Activated CD8-positive, alpha-beta memory T cell treated with anti-CD3 and anti-CD28 coated beads, Interleukin-2, amount 10 ng/mL, durations not matched to agents 7 days and 5 days (primary cell): ENCODE data around the gene MCM9. TPM values are rescaled to one million over a fixed set of nuclear protein-coding genes. Genes with fewer than 3 reads are reported as not detected.

Experiments used
- ATAC-seq: fragments of 150-1000 bp; cut with Tn5 transposase; one replicate; pipeline ENCODE4 v1.10.0; 2021; ENCODE audit warnings: moderate library complexity
- CTCF ChIA-PET: fragments of 350-600 bp; sonication (Branson Sonifier 250); formaldehyde crosslinking; loops from one replicate; lab custom pipeline; 2021; ENCODE audit warnings: antibody characterized with exemption; lab: Charles Lee
- DNase-seq: peaks from one replicate; pipeline ENCODE4 v3.0.0-alpha.2; 2020
- H3K27ac Mint-ChIP-seq: one replicate; pipeline ENCODE4 v1.8.0; 2021; ENCODE audit warnings: mild to moderate bottlenecking, mixed read lengths
- H3K27me3 Mint-ChIP-seq: one replicate; pipeline ENCODE4 v1.8.0; 2021; ENCODE audit warnings: mixed read lengths
- H3K36me3 Mint-ChIP-seq: one replicate; pipeline ENCODE4 v1.8.0; 2021; ENCODE audit warnings: mild to moderate bottlenecking, mixed read lengths
- H3K4me1 Mint-ChIP-seq: one replicate; pipeline ENCODE4 v1.8.0; 2021; ENCODE audit warnings: mixed read lengths
- H3K4me3 Mint-ChIP-seq: one replicate; pipeline ENCODE4 v1.8.0; 2021; ENCODE audit warnings: mild to moderate bottlenecking, moderate library complexity, mixed read lengths
- H3K9me3 Mint-ChIP-seq: one replicate; pipeline ENCODE4 v1.8.0; 2022; ENCODE audit warnings: low read depth, mixed read lengths
- total RNA-seq, 2 experiments: library from RNA; stranded (reverse); gene quantifications; one replicate each; pipeline ENCODE4 v1.2.3, GENCODE V29; 2021

Gene MCM9
- total RNA-seq, 2 experiments from 2014 or later, result 19.7 to 25.5 TPM

- H3K4me3 Mint-ChIP-seq, result peak overlapping the region; percentile 82
- no peaks in the 10 kb centered on the region for H3K27me3 Mint-ChIP-seq
- DNase-seq (no peak), ATAC-seq (no peak)
- peaks cover 56% of the 10 kb centered on the region for H3K4me1 Mint-ChIP-seq
- peak overlapping the region; percentile 95 for H3K27ac Mint-ChIP-seq
- H3K9me3 Mint-ChIP-seq, result no peaks in the 10 kb centered on the region
- peaks cover 42% of the 10 kb centered on the region for H3K36me3 Mint-ChIP-seq
- CTCF ChIA-PET, result interaction anchor here (1.0 to 4.2 kb wide), 14 partner anchors 11 to 418 kb away, joined by 3 to 29 read pairs (median 6); partner anchors contain the start of gene MCM9
These were observed 38.4 kb downstream of the MCM9 start for GRCh38 chr6:118896339-118897136.

DNA sequence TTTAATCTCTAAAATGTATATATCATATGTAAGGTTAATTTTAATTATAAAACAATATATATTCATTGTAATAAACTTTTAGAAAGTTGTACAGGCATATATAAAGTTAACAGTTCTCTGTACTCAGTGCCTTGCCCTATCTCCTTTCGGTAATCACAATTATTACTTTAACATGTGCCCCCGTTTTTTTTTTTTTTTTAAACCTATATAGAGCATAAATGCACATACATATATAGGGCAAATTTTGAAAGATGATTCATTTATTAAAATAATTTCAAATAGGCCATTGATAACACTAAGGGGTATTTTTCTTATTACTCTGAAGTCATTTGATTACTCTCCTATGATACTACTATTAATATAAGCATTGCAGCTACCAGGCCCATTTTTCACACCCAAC is 39.1 kb downstream of the MCM9 start:
- DNase-seq, result no peak
- H3K36me3 Mint-ChIP-seq, result peaks cover 36% of the 10 kb centered on the region
- H3K4me1 Mint-ChIP-seq, result peaks cover 57% of the 10 kb centered on the region
- H3K27ac Mint-ChIP-seq, result peak overlapping the region; percentile 95
- CTCF ChIA-PET, result interaction anchor here (1.0 to 4.2 kb wide), 12 partner anchors 11 to 419 kb away, joined by 3 to 29 read pairs (median 7); partner anchors contain the start of genes FAM184A and MCM9
- H3K4me3 Mint-ChIP-seq, result peak overlapping the region; percentile 82
- H3K9me3 Mint-ChIP-seq, result no peaks in the 10 kb centered on the region
- ATAC-seq, result no peak
- no peaks in the 10 kb centered on the region for H3K27me3 Mint-ChIP-seq

DNA sequence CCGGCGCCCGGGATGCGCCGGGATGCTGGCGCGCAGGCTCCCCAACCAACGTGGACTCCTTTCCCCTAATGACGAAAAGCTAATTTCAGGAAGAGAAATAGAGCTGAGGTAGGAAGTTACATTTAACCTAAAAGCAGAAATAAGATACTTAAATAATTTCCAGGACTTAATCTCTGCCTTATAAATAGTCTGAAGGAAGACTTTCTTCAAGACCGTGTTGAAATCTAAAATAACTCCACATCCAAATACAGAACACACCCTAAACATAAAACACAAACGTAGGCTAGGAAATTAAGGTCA is 39.7 kb downstream of the MCM9 start:
- Mint-ChIP-seq H3K36me3 (peaks cover 30% of the 10 kb centered on the region), H3K9me3 (no peaks in the 10 kb centered on the region), H3K27ac (peak overlapping the region; percentile 92), H3K4me1 (peaks cover 55% of the 10 kb centered on the region), H3K27me3 (no peaks in the 10 kb centered on the region), H3K4me3 (peak overlapping the region; percentile 82)
- ATAC-seq (no peak), DNase-seq (no peak)
- CTCF ChIA-PET, result interaction anchor here (1.0 to 4.2 kb wide), 10 partner anchors 28 to 215 kb away, joined by 3 to 29 read pairs (median 4); partner anchors contain the start of genes FAM184A and MCM9

- Mint-ChIP-seq H3K9me3 (no peaks in the 10 kb centered on the region), H3K27ac (peak overlapping the region; percentile 96)
- DNase-seq, result peak; percentile 79
These were observed 40.3 kb downstream of the MCM9 start for GRCh38 chr6:118894425-118895260.

DNA sequence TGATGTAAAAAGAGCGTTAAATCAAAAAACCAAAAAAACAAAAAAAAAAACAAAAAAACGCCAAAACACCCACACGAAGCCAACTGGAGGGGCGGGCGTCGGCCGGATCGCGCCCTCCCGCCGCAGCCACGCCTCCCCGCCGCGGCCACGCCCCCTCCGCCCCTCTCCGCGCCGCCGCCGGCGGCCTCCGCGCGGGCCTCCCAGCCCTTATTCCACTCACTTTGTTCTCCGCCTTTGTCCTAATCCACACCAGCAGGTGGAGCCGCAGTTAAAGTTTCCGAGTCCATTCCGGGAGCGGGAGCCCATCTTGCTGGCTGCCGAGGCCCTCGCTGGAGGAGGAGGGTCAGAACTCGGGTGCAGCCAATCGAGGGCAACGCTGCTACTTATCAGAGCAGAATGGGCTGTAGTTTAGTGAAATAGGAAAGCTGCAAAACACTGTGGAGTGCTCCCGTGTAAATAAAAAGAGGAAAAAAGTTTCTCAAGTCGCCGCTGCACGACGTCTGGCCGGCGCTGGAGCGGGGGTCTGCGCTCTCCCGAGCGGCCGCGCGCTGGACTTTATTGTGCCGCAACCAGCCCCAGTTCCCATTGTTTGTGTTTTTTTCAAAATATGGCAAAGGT is 41.0 kb downstream of the MCM9 start, which contains the start of gene ASF1A:
Gene ASF1A (plus strand): TSS at position 346 of the 618 bp plus-strand sequence. CDS start 262 bp downstream, at position 608.
- no peaks in the 10 kb centered on the region for H3K27me3 Mint-ChIP-seq
- peak; percentile 78 for ATAC-seq
- peaks cover 55% of the 10 kb centered on the region for H3K4me1 Mint-ChIP-seq
- H3K4me3 Mint-ChIP-seq, result peak within 1 kb of the TSS; percentile 82
- peak; percentile 98 for DNase-seq
- H3K36me3 Mint-ChIP-seq, result peaks cover 20% of the 10 kb centered on the region
- no peaks in the 10 kb centered on the region for H3K9me3 Mint-ChIP-seq
- CTCF ChIA-PET, result interaction anchor here (1.0 to 4.2 kb wide), 10 partner anchors 11 to 217 kb away, joined by 3 to 29 read pairs (median 5); no protein-coding TSS in a partner anchor
- H3K27ac Mint-ChIP-seq, result peak within 1 kb of the TSS; percentile 96

More at GRCh38 chr6:118894425-118895260, 40.3 kb downstream of the MCM9 start:
- H3K4me1 Mint-ChIP-seq, result peaks cover 54% of the 10 kb centered on the region
- CTCF ChIA-PET, result interaction anchor here (1.0 to 4.2 kb wide), 11 partner anchors 10 to 216 kb away, joined by 3 to 29 read pairs (median 4); partner anchors contain the start of genes FAM184A and MCM9
- H3K4me3 Mint-ChIP-seq, result peak overlapping the region; percentile 82
- H3K27me3 Mint-ChIP-seq, result no peaks in the 10 kb centered on the region
- peaks cover 25% of the 10 kb centered on the region for H3K36me3 Mint-ChIP-seq
- ATAC-seq, result peak; percentile 34

DNA sequence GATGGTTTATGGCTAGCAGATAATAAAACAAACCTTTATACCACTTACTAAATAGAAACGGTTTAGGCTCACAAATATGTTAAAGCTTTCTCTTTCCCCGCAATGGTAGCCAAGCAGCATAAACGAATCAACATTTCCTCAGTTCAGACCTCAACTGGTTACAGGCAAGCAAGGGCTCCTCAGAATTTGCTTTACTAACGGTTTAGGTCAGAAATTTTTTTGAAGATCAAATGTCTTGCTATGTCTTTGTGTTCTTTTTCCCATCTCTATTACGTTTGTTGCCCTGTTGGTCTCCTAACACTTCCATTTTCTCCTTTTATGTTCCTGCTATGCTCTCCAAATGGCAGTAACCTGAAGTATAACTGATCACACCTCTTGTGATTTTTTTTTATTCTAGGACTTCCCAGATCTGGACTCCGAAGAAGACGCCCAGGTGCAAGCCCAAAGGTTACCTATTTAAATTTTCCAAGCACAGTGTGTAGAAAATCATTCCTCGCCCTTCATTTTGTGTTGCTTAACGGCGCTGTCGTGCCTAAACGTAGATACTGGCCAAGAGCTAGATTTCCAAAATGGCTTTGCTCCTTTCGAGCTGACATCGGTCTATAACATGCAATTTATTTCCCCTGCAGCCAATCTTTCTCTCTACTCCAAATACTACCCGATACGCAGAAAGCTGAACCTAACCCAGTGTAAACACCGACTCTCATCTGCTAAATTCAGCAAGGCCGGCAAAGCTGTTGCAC is 41.7 kb downstream of the MCM9 start:
- Mint-ChIP-seq H3K4me3 (peak overlapping the region; percentile 82), H3K27me3 (no peaks in the 10 kb centered on the region), H3K4me1 (peaks cover 54% of the 10 kb centered on the region), H3K36me3 (peaks cover 16% of the 10 kb centered on the region), H3K9me3 (no peaks in the 10 kb centered on the region), H3K27ac (peak overlapping the region; percentile 96)
- CTCF ChIA-PET, result interaction anchor here (1.0 to 1.7 kb wide), 4 partner anchors 11 to 93 kb away, joined by 3 to 5 read pairs (median 4); no protein-coding TSS in a partner anchor
- DNase-seq, result peak; percentile 79
- peak; percentile 37 for ATAC-seq

DNA sequence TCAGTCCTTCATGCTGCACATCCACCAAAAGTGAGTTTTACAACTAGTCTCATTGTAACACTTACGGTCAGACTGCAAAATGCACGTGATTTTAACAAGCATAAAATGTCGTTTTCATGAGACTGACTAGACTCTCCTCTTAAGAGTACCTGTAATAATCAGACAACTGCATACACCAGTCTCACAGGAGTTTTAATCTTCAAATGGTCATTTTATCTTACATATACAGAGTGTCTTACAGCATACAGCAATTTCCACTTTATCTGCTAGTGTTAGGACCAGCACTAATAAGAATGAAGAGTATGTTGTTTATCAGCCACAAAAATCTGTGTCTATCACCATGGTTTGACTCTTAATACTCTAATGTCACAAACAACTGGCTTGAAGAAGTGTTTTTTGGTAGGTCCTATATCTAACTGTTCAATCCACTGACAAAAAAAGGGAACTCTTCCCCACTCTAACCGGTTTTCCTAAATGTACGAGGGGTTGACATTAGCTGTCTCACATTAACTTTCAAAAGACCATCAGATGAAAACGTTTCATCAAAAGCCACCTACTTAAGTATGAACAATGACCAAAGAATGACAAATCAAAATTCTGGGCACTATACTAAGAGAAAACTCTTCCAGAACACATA is 42.5 kb downstream of the MCM9 start:
- DNase-seq (no peak), ATAC-seq (no peak)
- Mint-ChIP-seq H3K27ac (peak overlapping the region; percentile 96), H3K27me3 (no peaks in the 10 kb centered on the region), H3K4me1 (peaks cover 53% of the 10 kb centered on the region), H3K4me3 (peak overlapping the region; percentile 82), H3K9me3 (no peaks in the 10 kb centered on the region), H3K36me3 (peaks cover 16% of the 10 kb centered on the region)
- CTCF ChIA-PET, result interaction anchor here (1.2 kb wide), 1 partner anchor 19 kb away, joined by 3 read pairs; no protein-coding TSS in a partner anchor

GRCh38 chr6:118890997-118891790 is 43.8 kb downstream of the MCM9 start:
- no peaks in the 10 kb centered on the region for H3K9me3 Mint-ChIP-seq
- CTCF ChIA-PET, result interaction anchor here (1.2 to 2.6 kb wide), 4 partner anchors 17 to 95 kb away, joined by 3 to 8 read pairs (median 6); no protein-coding TSS in a partner anchor
- H3K27me3 Mint-ChIP-seq, result no peaks in the 10 kb centered on the region
- ATAC-seq (no peak), DNase-seq (no peak)
- H3K4me1 Mint-ChIP-seq, result peaks cover 57% of the 10 kb centered on the region
- H3K36me3 Mint-ChIP-seq, result peaks cover 14% of the 10 kb centered on the region
- H3K4me3 Mint-ChIP-seq, result peak overlapping the region; percentile 82
- peak overlapping the region; percentile 96 for H3K27ac Mint-ChIP-seq

- peaks cover 12% of the 10 kb centered on the region for H3K36me3 Mint-ChIP-seq
- H3K27ac Mint-ChIP-seq, result peak overlapping the region; percentile 42
- ATAC-seq, result no peak
- no peak overlapping the region for H3K4me3 Mint-ChIP-seq
- no peaks in the 10 kb centered on the region for H3K27me3 Mint-ChIP-seq
- DNase-seq, result no peak
- peaks cover 70% of the 10 kb centered on the region for H3K4me1 Mint-ChIP-seq
- no peaks in the 10 kb centered on the region for H3K9me3 Mint-ChIP-seq
- CTCF ChIA-PET, result interaction anchor here (0.5 to 2.6 kb wide), 3 partner anchors 42 to 283 kb away, joined by 3 to 8 read pairs (median 3); no protein-coding TSS in a partner anchor
These were observed 45.8 kb downstream of the MCM9 start for GRCh38 chr6:118889163-118889562.

GRCh38 chr6:118886641-118887040 is 48.3 kb downstream of the MCM9 start:
- H3K27me3 Mint-ChIP-seq, result no peaks in the 10 kb centered on the region
- H3K9me3 Mint-ChIP-seq, result peaks cover 2% of the 10 kb centered on the region
- H3K36me3 Mint-ChIP-seq, result peaks cover 23% of the 10 kb centered on the region
- CTCF ChIA-PET, result interaction anchor here (0.6 kb wide), 1 partner anchor 72 kb away, joined by 3 read pairs; no protein-coding TSS in a partner anchor
- DNase-seq, result no peak
- no peak overlapping the region for H3K4me3 Mint-ChIP-seq
- ATAC-seq, result no peak
- H3K4me1 Mint-ChIP-seq, result peaks cover 82% of the 10 kb centered on the region
- no peak overlapping the region for H3K27ac Mint-ChIP-seq

GRCh38 chr6:118882314-118882905 is 52.5 kb downstream of the MCM9 start:
- ATAC-seq (no peak), DNase-seq (no peak)
- no peak overlapping the region for H3K27ac Mint-ChIP-seq
- H3K4me3 Mint-ChIP-seq, result no peak overlapping the region
- no peaks in the 10 kb centered on the region for H3K27me3 Mint-ChIP-seq
- CTCF ChIA-PET, result interaction anchor here (1.0 to 1.5 kb wide), 4 partner anchors 16 to 80 kb away, joined by 3 to 5 read pairs (median 3); no protein-coding TSS in a partner anchor
- H3K4me1 Mint-ChIP-seq, result peaks cover 68% of the 10 kb centered on the region
- peaks cover 5% of the 10 kb centered on the region for H3K9me3 Mint-ChIP-seq
- peaks cover 31% of the 10 kb centered on the region for H3K36me3 Mint-ChIP-seq
